Neural progenitor cell (in vitro differentiated cells): ENCODE results near the gene SLC35E3. TPM values are rescaled to one million over a fixed set of nuclear protein-coding genes. Genes with fewer than 3 reads are reported as not detected.
A peak's percentile ranks its signal among the peaks of the same experiment; 100 is the strongest.

Experiments used
- DNase-seq: peaks from one replicate; pipeline ENCODE4 v3.0.0-alpha.2; 2016; ENCODE audit warnings: low spot score
- H2AFZ ChIP-seq: fragments of 200-600 bp; sonication (generic); replicated peaks from 2 replicates; pipeline ENCODE4 v1.6.1; 2016; ENCODE audit warnings: antibody characterized with exemption
- H3F3A ChIP-seq: fragments of 200-600 bp; sonication (generic); 2 replicates; pipeline ENCODE4 v1.6.1; 2016; ENCODE audit warnings: antibody characterized with exemption, low read depth
- H3K27ac ChIP-seq: fragments of 200-600 bp; sonication (generic); 2 replicates; pipeline ENCODE4 v1.5.1; 2016; ENCODE audit warnings: mild to moderate bottlenecking
- H3K27me3 ChIP-seq: fragments of 200-600 bp; sonication (generic); 2 replicates; pipeline ENCODE4 v1.6.1; 2016; ENCODE audit warnings: mild to moderate bottlenecking, moderate library complexity
- H3K36me3 ChIP-seq: fragments of 200-600 bp; sonication (generic); 2 replicates; pipeline ENCODE4 v1.5.1; 2016
- H3K4me1 ChIP-seq: fragments of 200-600 bp; sonication (generic); 2 replicates; pipeline ENCODE4 v1.6.1; 2016; ENCODE audit warnings: mixed run types
- H3K4me2 ChIP-seq: fragments of 200-600 bp; sonication (generic); 2 replicates; pipeline ENCODE4 v1.6.1; 2016
- H3K4me3 ChIP-seq: fragments of 200-600 bp; sonication (generic); 2 replicates; pipeline ENCODE4 v1.5.1; 2016
- H3K79me2 ChIP-seq: fragments of 200-600 bp; sonication (generic); 2 replicates; pipeline ENCODE4 v1.6.1; 2016; ENCODE audit warnings: low read depth
- H3K9ac ChIP-seq: fragments of 200-600 bp; sonication (generic); 2 replicates; pipeline ENCODE4 v1.6.1; 2016
- H3K9me3 ChIP-seq: fragments of 200-600 bp; sonication (generic); 2 replicates; pipeline ENCODE4 v1.5.1; 2016; ENCODE audit warnings: low read depth
- H4K20me1 ChIP-seq: fragments of 200-600 bp; sonication (generic); 2 replicates; pipeline ENCODE4 v1.6.1; 2016; ENCODE audit warnings: low read depth
- H3K27ac Mint-ChIP-seq: 3 replicates; pipeline ENCODE4 v1.8.0; 2021; ENCODE audit warnings: mixed read lengths
- H3K27me3 Mint-ChIP-seq: 2 replicates; pipeline ENCODE4 v1.8.0; 2022; ENCODE audit warnings: low read depth, mild to moderate bottlenecking, inconsistent platforms, moderate library complexity, mixed read lengths; ENCODE audit not compliant: insufficient read depth
- H3K36me3 Mint-ChIP-seq: 3 replicates; pipeline ENCODE4 v1.8.0; 2021; ENCODE audit warnings: mixed read lengths
- H3K4me1 Mint-ChIP-seq: 3 replicates; pipeline ENCODE4 v1.8.0; 2021; ENCODE audit warnings: mixed read lengths
- H3K4me3 Mint-ChIP-seq: 3 replicates; pipeline ENCODE4 v1.8.0; 2021; ENCODE audit warnings: mild to moderate bottlenecking, moderate library complexity, mixed read lengths
- H3K9me3 Mint-ChIP-seq: 3 replicates; pipeline ENCODE4 v1.8.0; 2020; ENCODE audit warnings: mixed read lengths
- CTCF ChIP-seq: fragments of 200-600 bp; sonication (generic); IDR thresholded peaks from 2 replicates; pipeline ENCODE4 v1.5.1; 2017; ENCODE audit warnings: antibody characterized with exemption, mild to moderate bottlenecking
- EZH2 ChIP-seq: fragments of 200-600 bp; sonication (generic); IDR thresholded peaks from 2 replicates; pipeline ENCODE4 v1.6.1; 2017; ENCODE audit warnings: antibody characterized with exemption, mild to moderate bottlenecking, moderate library complexity
- EZH2phosphoT487 ChIP-seq: fragments of 200-600 bp; sonication (generic); IDR thresholded peaks from 2 replicates; pipeline ENCODE4 v1.6.1; 2017; ENCODE audit warnings: antibody characterized with exemption
- total RNA-seq: library from RNA; depleted of rRNA; stranded (reverse); fragments of >200 nt; gene quantifications from 2 replicates; pipeline ENCODE4 v1.2.3, GENCODE V29; 2015; ENCODE audit warnings: low replicate concordance

Gene SLC35E3
- total RNA-seq, 1 donor from 2014 or later = 1.5 TPM

GRCh38 chr12:68825569-68826217 is 79.7 kb downstream of the SLC35E3 start:
- H3K4me3 Mint-ChIP-seq = no peak overlapping the region
- Histone ChIP-seq H2AFZ (no peak overlapping the region), H3F3A (peaks cover 29% of the 10 kb centered on the region), H4K20me1 (no peaks in the 10 kb centered on the region), H3K4me1 (no peaks in the 10 kb centered on the region), H3K4me2 (no peak overlapping the region), H3K9ac (no peak overlapping the region), H3K27ac (no peak overlapping the region), H3K4me3 (no peak overlapping the region), H3K36me3 (peaks cover 12% of the 10 kb centered on the region), H3K79me2 (peaks cover 6% of the 10 kb centered on the region), H3K9me3 (no peaks in the 10 kb centered on the region), H3K27me3 (no peaks in the 10 kb centered on the region)
- H3K9me3 Mint-ChIP-seq = no peaks in the 10 kb centered on the region
- no peaks in the 10 kb centered on the region for H3K4me1 Mint-ChIP-seq
- TF ChIP-seq EZH2phosphoT487 (no peak), CTCF (no peak), EZH2 (no peak)
- peaks cover 33% of the 10 kb centered on the region for H3K36me3 Mint-ChIP-seq
- H3K27ac Mint-ChIP-seq = no peak overlapping the region
- no peak for DNase-seq
- peaks cover 2% of the 10 kb centered on the region for H3K27me3 Mint-ChIP-seq

DNA sequence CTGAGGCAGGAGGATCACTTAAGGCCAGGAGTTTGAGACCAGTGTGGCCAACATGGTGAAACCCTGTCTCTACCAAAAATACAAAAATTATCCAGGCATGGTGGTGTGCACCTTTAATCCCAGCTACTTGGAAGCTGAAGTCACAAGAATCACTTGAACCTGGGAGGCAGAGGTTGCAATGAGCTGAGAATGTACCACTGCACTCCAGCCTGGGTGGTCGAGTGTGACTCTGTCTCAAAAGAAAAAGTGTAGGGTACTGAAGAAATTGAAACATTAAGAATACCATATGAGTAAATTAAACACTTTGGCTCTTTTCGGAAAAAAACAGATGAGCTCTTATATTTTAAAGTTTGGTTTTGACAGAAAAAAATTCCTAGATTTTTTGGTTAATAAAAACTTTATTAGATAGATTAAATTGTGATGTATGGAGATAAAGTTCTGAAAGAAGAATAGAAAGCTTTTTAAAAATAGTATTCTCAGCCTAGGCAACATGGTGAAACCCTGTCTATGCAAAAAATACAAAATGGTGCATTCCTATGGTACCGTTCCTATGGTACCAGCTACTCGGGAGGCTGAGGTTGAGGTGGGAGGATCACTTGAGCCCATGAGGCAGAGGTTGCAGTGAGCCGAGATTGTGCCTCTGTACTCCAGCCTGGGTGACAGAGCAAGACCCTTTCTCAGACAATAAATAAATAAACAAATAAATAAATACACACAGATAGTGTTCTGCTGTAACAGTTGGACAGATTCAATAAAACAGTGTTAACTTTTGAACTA is 82.1 kb downstream of the SLC35E3 start:
- Mint-ChIP-seq H3K9me3 (no peaks in the 10 kb centered on the region), H3K4me1 (no peaks in the 10 kb centered on the region), H3K27ac (no peak overlapping the region), H3K27me3 (peaks cover 2% of the 10 kb centered on the region), H3K36me3 (peaks cover 32% of the 10 kb centered on the region), H3K4me3 (no peak overlapping the region)
- DNase-seq = no peak
- Histone ChIP-seq H3K4me1 (no peaks in the 10 kb centered on the region), H3K27ac (peak overlapping the region; percentile 10), H3K4me3 (no peak overlapping the region), H3K36me3 (peaks cover 17% of the 10 kb centered on the region), H3K9ac (no peak overlapping the region), H3K9me3 (no peaks in the 10 kb centered on the region), H2AFZ (no peak overlapping the region), H3K79me2 (no peaks in the 10 kb centered on the region), H3K27me3 (no peaks in the 10 kb centered on the region), H3F3A (peaks cover 29% of the 10 kb centered on the region), H3K4me2 (no peak overlapping the region), H4K20me1 (no peaks in the 10 kb centered on the region)
- TF ChIP-seq EZH2phosphoT487 = no peak
- no peak for TF ChIP-seq CTCF
- TF ChIP-seq EZH2 = no peak

DNA sequence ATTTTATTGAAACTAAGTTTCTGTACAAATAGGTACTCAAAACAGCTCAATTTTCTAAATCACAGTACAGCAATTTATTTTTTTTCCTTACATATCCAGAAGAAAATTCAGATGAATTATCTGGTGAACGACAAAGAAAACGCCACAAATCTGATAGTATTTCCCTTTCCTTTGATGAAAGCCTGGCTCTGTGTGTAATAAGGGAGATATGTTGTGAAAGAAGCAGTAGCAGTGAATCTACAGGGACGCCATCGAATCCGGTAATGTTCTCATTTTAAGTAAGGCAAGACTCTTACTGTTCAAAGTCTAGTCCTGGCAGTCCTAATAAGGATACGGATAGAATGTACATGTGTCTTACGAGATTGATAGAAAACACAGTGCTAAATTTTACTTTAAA is 82.7 kb downstream of the SLC35E3 start:
- peaks cover 4% of the 10 kb centered on the region for H3K79me2 ChIP-seq
- Mint-ChIP-seq H3K36me3 (peaks cover 32% of the 10 kb centered on the region), H3K27ac (no peak overlapping the region), H3K27me3 (peaks cover 2% of the 10 kb centered on the region), H3K4me1 (no peaks in the 10 kb centered on the region), H3K9me3 (no peaks in the 10 kb centered on the region), H3K4me3 (no peak overlapping the region)
- DNase-seq = no peak
- H3K27me3 ChIP-seq = no peaks in the 10 kb centered on the region
- no peak overlapping the region for H3K9ac ChIP-seq
- TF ChIP-seq EZH2 (no peak), CTCF (no peak), EZH2phosphoT487 (no peak)
- H3F3A ChIP-seq = peaks cover 29% of the 10 kb centered on the region
- no peak overlapping the region for H3K4me3 ChIP-seq
- peak overlapping the region; percentile 10 for H3K27ac ChIP-seq
- peaks cover 19% of the 10 kb centered on the region for H3K36me3 ChIP-seq
- H3K4me2 ChIP-seq = no peak overlapping the region
- H3K4me1 ChIP-seq = no peaks in the 10 kb centered on the region
- H3K9me3 ChIP-seq = no peaks in the 10 kb centered on the region
- no peak overlapping the region for H2AFZ ChIP-seq
- no peaks in the 10 kb centered on the region for H4K20me1 ChIP-seq

Other genes with a start within 250 kb of the SLC35E3 start
- gene RAP1B, start 135.3 kb upstream of the SLC35E3 start, total RNA-seq = 134 and 252 TPM in 2 replicates
- gene NUP107, start 59.2 kb upstream of the SLC35E3 start, total RNA-seq = 152 and 231 TPM in 2 replicates
- gene MDM2, start 62.0 kb downstream of the SLC35E3 start, total RNA-seq = 47.7 and 93.8 TPM in 2 replicates
- gene CPM, start 187.0 kb downstream of the SLC35E3 start, total RNA-seq = 0.02 and 0.28 TPM in 2 replicates